A673 (cell line): ENCODE results near the gene RBFOX2. TPM values are rescaled to one million over a fixed set of nuclear protein-coding genes. Genes with fewer than 3 reads are reported as not detected.

ENCODE experiments used
- BruUV-seq: library from RNA; stranded (reverse); fragments of 400-500 nt; replicated peaks from 2 replicates; lab custom pipeline; 2021; lab: Mats Ljungman, UMichigan
- CTCF ChIA-PET: fragments of 300-600 bp; sonication (Branson Sonifier 250); formaldehyde crosslinking; loops from one replicate; lab custom pipeline; 2022; ENCODE audit warnings: antibody characterized with exemption; lab: Charles Lee
- POLR2A ChIA-PET: fragments of 300-600 bp; sonication (Branson Sonifier 250); formaldehyde crosslinking; loops from one replicate; lab custom pipeline; 2022; ENCODE audit warnings: antibody characterized with exemption; ENCODE audit not compliant: low non-redundant PET; lab: Charles Lee
- DNase-seq: peaks from one replicate; pipeline ENCODE4 v3.0.0-alpha.2; 2015; ENCODE audit warnings: low spot score
- H3K27ac ChIP-seq: fragments of 200-600 bp; sonication (generic); 2 replicates; pipeline ENCODE4 v1.5.1; 2016; ENCODE audit warnings: mixed run types, low read depth, mild to moderate bottlenecking, mixed read lengths, antibody characterized with exemption, low read length; ENCODE audit not compliant: poor library complexity, severe bottlenecking
- H3K27me3 ChIP-seq: fragments of 200-600 bp; sonication (generic); replicated peaks from 2 replicates; pipeline ENCODE4 v1.6.1; 2017; ENCODE audit warnings: mixed run types, low read depth, mild to moderate bottlenecking, mixed read lengths, antibody characterized with exemption, low read length; ENCODE audit not compliant: insufficient read depth, poor library complexity
- H3K36me3 ChIP-seq: fragments of 200-600 bp; sonication (generic); 2 replicates; pipeline ENCODE4 v1.6.1; 2016; ENCODE audit warnings: mixed run types, mild to moderate bottlenecking, mixed read lengths, antibody characterized with exemption, low read length; ENCODE audit not compliant: insufficient read depth, poor library complexity, severe bottlenecking
- H3K4me1 ChIP-seq: fragments of 200-600 bp; sonication (generic); 2 replicates; pipeline ENCODE4 v1.6.1; 2017; ENCODE audit warnings: mixed run types, mild to moderate bottlenecking, mixed read lengths, antibody characterized with exemption, low read length; ENCODE audit not compliant: insufficient read depth, poor library complexity, severe bottlenecking
- H3K4me3 ChIP-seq: fragments of 200-600 bp; sonication (generic); 2 replicates; pipeline ENCODE4 v1.5.1; 2016; ENCODE audit warnings: low read depth, mixed run types, mild to moderate bottlenecking, mixed read lengths, low read length; ENCODE audit not compliant: poor library complexity, severe bottlenecking
- H3K9me3 ChIP-seq: fragments of 200-600 bp; sonication (generic); 2 replicates; pipeline ENCODE4 v1.6.1; 2016; ENCODE audit warnings: mixed run types, low read depth, mild to moderate bottlenecking, mixed read lengths, antibody characterized with exemption, low read length; ENCODE audit not compliant: poor library complexity, severe bottlenecking
- EZH2 ChIP-seq: fragments of 200-600 bp; sonication (generic); IDR thresholded peaks from 2 replicates; pipeline ENCODE4 v1.6.1; 2017; ENCODE audit warnings: borderline replicate concordance, low read depth, mild to moderate bottlenecking, mixed read lengths, antibody characterized with exemption, low read length; ENCODE audit not compliant: poor library complexity, severe bottlenecking
- intact Hi-C: fragments of 100-400 bp; cut with micrococcal nuclease; formaldehyde crosslinking; loops from one replicate; pipeline ENCODE4 v1.10.0; 2022; ENCODE audit not compliant: unreplicated experiment
- total RNA-seq: library from RNA; stranded (reverse); gene quantifications from 2 replicates; pipeline ENCODE4 v1.2.3, GENCODE V29; 2021
- TF ChIP-seq, protein P1 (sequence below): fragments of 300-800, 200-600 bp; sonication (generic); conservative IDR thresholded peaks from 2 replicates; pipeline ENCODE4 v1.5.1; 2017; ENCODE audit warnings: low read depth, mild to moderate bottlenecking, antibody characterized with exemption, low read length, moderate library complexity, mixed read lengths

Gene RBFOX2
- total RNA-seq, 1 experiment from 2014 or later = 142 TPM

DNA sequence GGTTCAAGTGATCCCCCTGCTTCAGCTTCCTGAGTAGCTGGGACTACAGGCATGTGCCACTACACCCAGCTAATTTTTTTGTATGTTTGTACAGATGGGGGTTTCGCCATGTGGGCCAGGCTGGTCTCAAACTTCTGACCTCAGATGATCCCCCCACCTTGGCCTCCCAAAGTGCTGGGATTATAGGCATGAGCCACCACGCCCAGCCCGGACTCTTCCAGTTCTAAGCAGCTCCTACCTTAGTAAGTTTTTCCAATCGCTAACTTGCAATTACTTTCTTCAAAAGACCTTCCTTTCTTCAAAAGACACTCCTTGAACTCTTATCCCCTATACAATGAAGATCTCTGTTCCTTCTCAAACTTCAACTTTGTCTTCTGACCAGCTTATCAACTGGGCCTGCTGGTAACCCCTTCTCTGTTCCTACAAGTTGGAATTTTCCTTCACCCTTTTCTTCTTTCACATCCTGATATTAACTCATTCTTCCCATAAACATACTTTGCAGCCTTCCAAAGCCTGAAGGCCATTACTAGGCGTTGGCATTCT, 25.8 kb downstream of the RBFOX2 start:
- no peak for TF ChIP-seq EZH2
- TF ChIP-seq, protein P1, sequence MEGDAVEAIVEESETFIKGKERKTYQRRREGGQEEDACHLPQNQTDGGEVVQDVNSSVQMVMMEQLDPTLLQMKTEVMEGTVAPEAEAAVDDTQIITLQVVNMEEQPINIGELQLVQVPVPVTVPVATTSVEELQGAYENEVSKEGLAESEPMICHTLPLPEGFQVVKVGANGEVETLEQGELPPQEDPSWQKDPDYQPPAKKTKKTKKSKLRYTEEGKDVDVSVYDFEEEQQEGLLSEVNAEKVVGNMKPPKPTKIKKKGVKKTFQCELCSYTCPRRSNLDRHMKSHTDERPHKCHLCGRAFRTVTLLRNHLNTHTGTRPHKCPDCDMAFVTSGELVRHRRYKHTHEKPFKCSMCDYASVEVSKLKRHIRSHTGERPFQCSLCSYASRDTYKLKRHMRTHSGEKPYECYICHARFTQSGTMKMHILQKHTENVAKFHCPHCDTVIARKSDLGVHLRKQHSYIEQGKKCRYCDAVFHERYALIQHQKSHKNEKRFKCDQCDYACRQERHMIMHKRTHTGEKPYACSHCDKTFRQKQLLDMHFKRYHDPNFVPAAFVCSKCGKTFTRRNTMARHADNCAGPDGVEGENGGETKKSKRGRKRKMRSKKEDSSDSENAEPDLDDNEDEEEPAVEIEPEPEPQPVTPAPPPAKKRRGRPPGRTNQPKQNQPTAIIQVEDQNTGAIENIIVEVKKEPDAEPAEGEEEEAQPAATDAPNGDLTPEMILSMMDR = no peak
- intact Hi-C loops = no loop called here
- no peak for DNase-seq
- ChIA-PET CTCF (no interaction called here), POLR2A (no interaction called here)
- no peak overlapping the region for H3K27ac ChIP-seq
- no peak overlapping the region for H3K4me3 ChIP-seq
- H3K36me3 ChIP-seq = no peaks in the 10 kb centered on the region
- H3K27me3 ChIP-seq = no peaks in the 10 kb centered on the region
- no peaks in the 10 kb centered on the region for H3K9me3 ChIP-seq
- no TSS peak for BruUV-seq
- peaks cover 4% of the 10 kb centered on the region for H3K4me1 ChIP-seq

- TF ChIP-seq, protein P1 = no peak
- no peak for TF ChIP-seq EZH2
- intact Hi-C loops = no loop called here
- H3K36me3 ChIP-seq = no peaks in the 10 kb centered on the region
- ChIA-PET CTCF (no interaction called here), POLR2A (no interaction called here)
- no peaks in the 10 kb centered on the region for H3K27me3 ChIP-seq
- no peak for DNase-seq
- peaks cover 11% of the 10 kb centered on the region for H3K4me1 ChIP-seq
- H3K4me3 ChIP-seq = no peak overlapping the region
- H3K9me3 ChIP-seq = no peaks in the 10 kb centered on the region
- no peak overlapping the region for H3K27ac ChIP-seq
- no TSS peak for BruUV-seq
Measured at GRCh38 chr22:36002084-36002483, 26.5 kb downstream of the RBFOX2 start.

- no TSS peak for BruUV-seq
- ChIA-PET CTCF (no interaction called here), POLR2A (no interaction called here)
Measured at GRCh38 chr22:35998748-35999147, 29.9 kb downstream of the RBFOX2 start.

More at GRCh38 chr22:35998748-35999147, 29.9 kb downstream of the RBFOX2 start:
- no peak overlapping the region for H3K4me3 ChIP-seq
- no peaks in the 10 kb centered on the region for H3K27me3 ChIP-seq
- no peaks in the 10 kb centered on the region for H3K36me3 ChIP-seq
- DNase-seq = no peak
- no peaks in the 10 kb centered on the region for H3K9me3 ChIP-seq
- intact Hi-C loops = no loop called here
- H3K27ac ChIP-seq = no peak overlapping the region
- no peak for TF ChIP-seq EZH2
- TF ChIP-seq, protein P1 = no peak
- peaks cover 37% of the 10 kb centered on the region for H3K4me1 ChIP-seq
